Common myeloid progenitor, CD34-positive (primary cell): Measurements from ENCODE around the gene CCNQ. TPM values are rescaled to one million over a fixed set of nuclear protein-coding genes. Genes with fewer than 3 reads are reported as not detected.

Experiments used
- CTCF ChIA-PET: fragments of 350-600 bp; sonication (Branson Sonifier 250); formaldehyde crosslinking; loops from one replicate; lab custom pipeline; 2021; ENCODE audit warnings: antibody characterized with exemption; lab: Charles Lee
- POLR2A ChIA-PET: fragments of 350-600 bp; sonication (Branson Sonifier 250); formaldehyde crosslinking; loops from one replicate; lab custom pipeline; 2021; ENCODE audit warnings: antibody characterized with exemption; lab: Charles Lee
- DNase-seq, 3 donors: peaks; one replicate each; pipeline versions ENCODE4 v3.0.0 to v3.0.0-alpha.2; 2013
- H3K27ac ChIP-seq, 2 experiments: 1 replicate in 1 of 2; 2 replicates in 1 of 2; pipeline ENCODE4 v1.7.0; 2013; ENCODE audit warnings: inconsistent platforms in 2 of 2, low read length in 2 of 2, mild to moderate bottlenecking in 2 of 2, low read depth in 1 of 2, moderate library complexity in 1 of 2; ENCODE audit not compliant: severe bottlenecking in 2 of 2, insufficient read depth in 1 of 2, poor library complexity in 1 of 2
- H3K27me3 ChIP-seq, 5 experiments: replicated peaks in 2 of 5; 1 replicate in 3 of 5; 2 replicates in 2 of 5; pipeline versions ENCODE4 v1.6.1 to v1.7.0; 2013; ENCODE audit warnings: low read length in 4 of 5, mild to moderate bottlenecking in 2 of 5, moderate library complexity in 2 of 5, inconsistent platforms in 1 of 5; ENCODE audit not compliant: insufficient read depth in 5 of 5, control insufficient read depth in 4 of 5
- H3K36me3 ChIP-seq, 4 experiments: 1 replicate in 2 of 4; 2 replicates in 2 of 4; pipeline versions ENCODE4 v1.6.1 to v1.7.0; 2013; ENCODE audit warnings: low read length in 3 of 4, control low read depth in 1 of 4, mild to moderate bottlenecking in 1 of 4; ENCODE audit not compliant: control insufficient read depth in 4 of 4, insufficient read depth in 4 of 4
- H3K4me1 ChIP-seq, 4 experiments: 1 replicate in 3 of 4; 2 replicates in 1 of 4; pipeline versions ENCODE4 v1.6.1 to v1.7.1; 2013; ENCODE audit warnings: low read length in 3 of 4, mild to moderate bottlenecking in 3 of 4, control low read depth in 1 of 4, inconsistent platforms in 1 of 4, moderate library complexity in 1 of 4; ENCODE audit not compliant: control insufficient read depth in 4 of 4, insufficient read depth in 4 of 4; ENCODE audit errors: control extremely low read depth in 1 of 4
- H3K4me3 ChIP-seq, 7 experiments: 1 replicate in 4 of 7; 2 replicates in 3 of 7; pipeline versions ENCODE4 v1.5.1 to v1.7.0; 2013; ENCODE audit warnings: mild to moderate bottlenecking in 7 of 7, low read length in 6 of 7, moderate library complexity in 6 of 7, inconsistent platforms in 2 of 7, low read depth in 2 of 7, control low read depth in 1 of 7; ENCODE audit not compliant: insufficient read depth in 4 of 7, control insufficient read depth in 1 of 7; ENCODE audit errors: extremely low read depth in 1 of 7
- H3K9me3 ChIP-seq, 5 experiments: 1 replicate in 4 of 5; 2 replicates in 1 of 5; pipeline versions ENCODE4 v1.6.1 to v1.7.1; 2013; ENCODE audit warnings: low read length in 4 of 5, mild to moderate bottlenecking in 2 of 5, inconsistent platforms in 1 of 5, low read depth in 1 of 5, moderate library complexity in 1 of 5; ENCODE audit not compliant: control insufficient read depth in 4 of 5, insufficient read depth in 2 of 5; ENCODE audit errors: control extremely low read depth in 1 of 5
- WGBS: methylation state at CpG from one replicate; pipeline ENCODE4 v1.1.5; 2013; ENCODE audit not compliant: insufficient coverage; 5-methylcytosine and 5-hydroxymethylcytosine counted together
- polyA plus RNA-seq: library from polyadenylated mRNA; unstranded; fragments of 120-200 nt; gene quantifications from one replicate; pipeline ENCODE4 v1.2.1, GENCODE V29; 2013

CCNQ gene
- 11.9 TPM for polyA plus RNA-seq

DNA sequence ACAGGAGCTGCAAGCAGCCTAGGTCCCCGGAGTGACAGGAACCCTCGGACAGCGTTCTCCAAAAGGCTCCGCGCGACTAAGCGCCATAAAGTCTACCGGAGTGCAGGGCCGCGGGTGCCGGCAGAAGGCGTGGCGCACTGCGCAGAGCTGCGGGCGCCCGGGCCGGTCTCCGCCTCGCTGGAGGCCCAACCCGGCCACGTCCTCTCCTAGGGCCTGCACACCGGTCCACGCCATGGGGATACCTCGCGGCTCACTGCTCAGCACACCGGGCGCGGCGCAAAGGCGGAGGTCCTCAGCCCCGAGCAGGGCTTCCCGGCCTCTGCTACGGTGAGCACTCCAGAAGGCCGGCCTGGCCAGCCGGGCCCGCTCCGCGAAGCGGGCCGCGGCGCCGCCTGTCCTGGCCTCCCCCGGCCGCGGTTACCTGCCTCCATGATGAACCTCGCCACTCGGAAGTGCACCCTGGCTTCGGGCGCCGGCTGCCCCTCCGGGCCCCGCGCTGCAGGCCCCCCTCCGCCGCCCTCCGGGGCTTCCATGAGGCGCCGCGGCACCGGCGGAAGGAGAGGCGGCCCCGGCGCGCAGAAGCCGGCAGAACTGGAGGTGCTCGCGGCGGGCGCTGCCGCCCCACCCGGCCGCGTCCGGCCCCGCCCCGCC is at the start of gene CCNQ:
Gene CCNQ, minus strand, starts transcription at position 599 of the 651 bp plus-strand sequence. Its CDS starts 66 bp downstream, at position 533.
- peaks cover 0 to 27% (median 0%) of the 10 kb centered on the region in 5 experiments for H3K27me3 ChIP-seq
- ChIA-PET CTCF (interaction anchor here (0.8 to 0.9 kb wide), 2 partner anchors 43 to 59 kb away, joined by 3 to 4 read pairs; no protein-coding TSS in a partner anchor), POLR2A (interaction anchor here (1.3 kb wide), 1 partner anchor 29 kb away, joined by 3 read pairs; no protein-coding TSS in a partner anchor)
- peak within 1 kb of the TSS; percentile 61 to 89 (median 75) for H3K4me3 ChIP-seq
- peaks cover 6 to 21% (median 10%) of the 10 kb centered on the region in 4 experiments for H3K4me1 ChIP-seq
- peak within 1 kb of the TSS in 1 of 2 experiments; percentile 58 for H3K27ac ChIP-seq
- H3K9me3 ChIP-seq = peaks cover 0 to 10% (median 0%) of the 10 kb centered on the region in 5 experiments
- H3K36me3 ChIP-seq = peaks cover 2 to 18% (median 7%) of the 10 kb centered on the region in 4 experiments
- DNase-seq = peak; percentile 14 to 58 (median 41)
- WGBS = 29% methylated on average over 54 of the region's 79 CpGs

DNA sequence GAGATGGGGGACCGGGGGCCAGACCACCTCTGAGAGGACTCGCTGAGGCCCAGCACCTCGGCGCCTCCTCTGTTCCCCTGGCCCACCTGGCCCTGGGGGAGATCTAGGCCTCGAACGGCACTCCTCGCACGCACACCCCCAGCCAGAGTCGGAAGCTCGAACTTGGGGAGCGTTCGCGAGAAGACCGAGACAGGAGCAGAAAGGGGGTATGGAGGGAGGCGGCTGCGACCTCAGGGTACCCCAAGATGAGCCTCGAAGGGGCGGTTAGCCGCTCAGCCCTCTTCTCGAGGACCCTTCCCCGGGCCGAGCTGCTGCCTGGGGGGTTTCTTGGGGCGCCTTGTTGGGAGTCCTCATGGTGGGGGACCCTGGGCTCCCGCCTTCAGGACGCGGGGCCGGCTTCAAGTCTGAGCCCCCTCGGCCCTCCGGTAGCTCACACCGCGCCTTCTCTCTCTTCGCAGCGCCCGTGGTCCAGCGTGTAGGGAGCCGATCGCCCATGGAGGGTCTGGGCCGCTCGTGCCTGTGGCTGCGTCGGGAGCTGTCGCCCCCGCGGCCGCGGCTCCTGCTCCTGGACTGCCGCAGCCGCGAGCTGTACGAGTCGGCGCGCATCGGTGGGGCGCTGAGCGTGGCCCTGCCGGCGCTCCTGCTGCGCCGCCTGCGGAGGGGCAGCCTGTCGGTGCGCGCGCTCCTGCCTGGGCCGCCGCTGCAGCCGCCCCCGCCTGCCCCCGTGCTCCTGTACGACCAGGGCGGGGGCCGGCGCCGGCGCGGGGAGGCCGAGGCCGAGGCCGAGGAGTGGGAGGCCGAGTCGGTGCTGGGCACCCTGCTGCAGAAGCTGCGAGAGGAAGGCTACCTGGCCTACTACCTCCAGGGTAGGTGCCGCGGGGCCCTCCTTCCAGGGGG is 48.8 kb upstream of the CCNQ start:
- Histone ChIP-seq H3K27me3 (peaks cover 0 to 65% (median 24%) of the 10 kb centered on the region in 5 experiments), H3K36me3 (no peaks in the 10 kb centered on the region), H3K4me1 (peaks cover 0 to 13% (median 5%) of the 10 kb centered on the region in 4 experiments), H3K4me3 (no peak overlapping the region), H3K9me3 (peaks cover 0 to 5% (median 0%) of the 10 kb centered on the region in 5 experiments), H3K27ac (no peak overlapping the region)
- CTCF ChIA-PET = interaction anchor here (0.8 to 3.5 kb wide), 9 partner anchors 11 to 108 kb away, joined by 3 to 16 read pairs (median 5); no protein-coding TSS in a partner anchor
- 32% methylated on average over 85 of the region's 85 CpGs for WGBS
- POLR2A ChIA-PET = no interaction called here
- DNase-seq = no peak

DNA sequence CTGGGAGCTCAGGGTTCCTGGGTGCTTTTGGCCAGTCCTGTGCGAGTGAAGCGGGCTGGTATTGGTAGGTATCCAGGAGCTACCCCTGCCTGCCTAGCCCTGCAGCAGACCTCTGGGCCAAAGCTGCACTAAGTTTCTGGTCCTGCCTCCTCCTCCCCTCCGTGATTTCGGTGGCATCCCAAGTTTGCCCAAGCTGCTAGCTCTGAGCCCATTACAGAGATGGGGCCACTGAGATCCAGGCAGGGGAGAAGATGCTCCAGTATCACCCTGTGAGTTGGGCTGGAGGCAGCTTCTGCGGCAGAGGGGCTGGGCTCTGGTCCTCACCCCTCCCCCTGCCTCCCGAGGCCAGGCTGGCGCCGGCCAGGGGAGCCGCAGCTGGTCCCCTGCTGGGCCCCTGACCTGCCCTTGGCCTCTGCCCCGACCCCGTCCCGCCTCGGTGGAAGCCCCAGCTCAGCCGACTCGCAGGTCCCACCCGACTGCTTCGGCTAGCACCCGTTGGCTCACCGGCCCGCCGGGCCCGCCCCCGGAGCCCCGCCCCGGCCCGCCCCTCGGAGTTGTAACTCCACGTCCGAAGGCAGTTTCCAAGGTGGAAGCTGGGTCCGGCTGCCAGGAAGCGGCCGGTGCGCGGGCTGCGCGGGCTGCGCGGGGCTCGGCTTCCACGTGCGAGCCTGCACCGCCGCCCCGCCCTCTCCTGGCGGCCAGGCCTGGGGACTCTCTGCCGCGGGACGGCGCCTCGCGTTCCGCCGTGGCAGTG is 47.9 kb upstream of the CCNQ start, which contains the start of gene DUSP9:
Gene DUSP9, plus strand, starts transcription at position 584 of the 754 bp plus-strand sequence. CDS start 751 bp downstream, outside the sequence.
- POLR2A ChIA-PET = no interaction called here
- Histone ChIP-seq H3K4me3 (peak within 1 kb of the TSS in 1 of 7 experiments; percentile 36), H3K9me3 (peaks cover 0 to 5% (median 0%) of the 10 kb centered on the region in 5 experiments), H3K36me3 (no peaks in the 10 kb centered on the region), H3K27me3 (peaks cover 0 to 72% (median 24%) of the 10 kb centered on the region in 5 experiments), H3K27ac (no peak within 1 kb of the TSS), H3K4me1 (peaks cover 0 to 17% (median 5%) of the 10 kb centered on the region in 4 experiments)
- DNase-seq = peak in 2 of 3 donors; percentile 17 to 26
- CTCF ChIA-PET = interaction anchor here (0.8 to 3.5 kb wide), 10 partner anchors 11 to 107 kb away, joined by 3 to 16 read pairs (median 4); no protein-coding TSS in a partner anchor
- WGBS = 31% methylated on average over 38 of the region's 53 CpGs

DNA sequence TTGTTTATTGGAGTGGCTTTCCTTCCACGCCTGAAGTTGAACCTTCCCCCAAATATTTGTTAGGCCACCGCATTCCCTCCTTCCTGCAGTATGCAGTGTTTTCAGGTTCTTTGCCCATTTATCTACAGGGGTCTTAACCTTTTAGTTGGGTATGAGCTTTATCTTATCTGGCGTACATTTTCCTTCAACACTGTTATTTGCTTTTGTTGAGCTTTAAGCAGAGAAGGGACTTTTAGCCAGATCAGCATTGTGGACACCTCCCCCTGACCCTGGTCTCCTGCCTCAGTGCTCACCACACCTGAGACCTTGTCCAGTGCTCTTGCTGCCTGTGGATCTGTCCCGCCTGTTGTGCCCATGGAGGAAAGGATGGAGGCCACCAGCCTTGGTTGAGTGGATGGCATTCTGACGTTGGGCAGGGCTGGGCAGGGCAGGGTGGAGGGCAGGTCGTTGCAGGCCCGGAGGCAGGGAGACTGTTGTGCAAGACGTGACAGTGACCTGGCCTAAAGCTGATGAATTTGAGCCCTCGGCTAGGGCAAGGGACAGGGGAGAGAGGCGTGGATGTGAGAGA is 47.1 kb upstream of the CCNQ start:
- no peaks in the 10 kb centered on the region for H3K36me3 ChIP-seq
- peaks cover 0 to 24% (median 8%) of the 10 kb centered on the region in 4 experiments for H3K4me1 ChIP-seq
- ChIA-PET CTCF (interaction anchor here (0.9 to 3.5 kb wide), 9 partner anchors 10 to 106 kb away, joined by 3 to 13 read pairs (median 5); no protein-coding TSS in a partner anchor), POLR2A (no interaction called here)
- peaks cover 0 to 80% (median 24%) of the 10 kb centered on the region in 5 experiments for H3K27me3 ChIP-seq
- H3K27ac ChIP-seq = no peak overlapping the region
- WGBS = 74% methylated on average over 8 of the region's 10 CpGs
- peaks cover 0 to 5% (median 0%) of the 10 kb centered on the region in 5 experiments for H3K9me3 ChIP-seq
- DNase-seq = no peak
- no peak overlapping the region for H3K4me3 ChIP-seq

DNA sequence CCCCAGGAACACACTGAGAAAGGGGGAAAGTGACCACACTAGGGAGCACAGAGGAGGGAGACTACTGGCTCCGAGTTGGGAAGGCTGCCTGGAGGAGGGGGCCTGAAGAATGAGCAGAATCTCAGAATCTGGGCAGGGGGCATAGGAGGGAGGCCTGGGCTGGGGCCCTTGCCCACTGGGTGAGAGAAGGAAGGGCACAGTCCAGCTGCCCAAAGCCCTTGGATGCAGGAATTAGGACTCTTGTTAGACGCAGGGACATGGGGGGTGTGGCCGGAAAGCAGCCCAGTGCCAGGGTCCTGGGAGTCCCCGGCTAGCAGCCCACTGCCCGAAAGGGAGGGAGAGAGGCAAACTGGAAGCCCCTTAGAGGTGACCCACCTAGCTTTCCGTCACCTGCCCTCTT is 46.2 kb upstream of the CCNQ start:
- Histone ChIP-seq H3K36me3 (no peaks in the 10 kb centered on the region), H3K4me3 (no peak overlapping the region), H3K27me3 (peaks cover 0 to 89% (median 24%) of the 10 kb centered on the region in 5 experiments), H3K4me1 (peaks cover 0 to 26% (median 8%) of the 10 kb centered on the region in 4 experiments), H3K27ac (no peak overlapping the region), H3K9me3 (peaks cover 0 to 5% (median 0%) of the 10 kb centered on the region in 5 experiments)
- DNase-seq = no peak
- POLR2A ChIA-PET = no interaction called here
- CTCF ChIA-PET = interaction anchor here (0.8 to 2.5 kb wide), 12 partner anchors 10 to 106 kb away, joined by 3 to 12 read pairs (median 4); no protein-coding TSS in a partner anchor
- 63% methylated on average over 6 of the region's 6 CpGs for WGBS
